Prostate gland (tissue), 2 donors: ENCODE results near the gene ZNF200.

Experiments used
- CTCF ChIP-seq, 4 experiments: fragments of 200-600 bp in 2 of 4; fragments of 450-650 bp in 2 of 4; sonication (generic) in 2 of 4; IDR thresholded peaks; 1 replicate in 3 of 4; 2 replicates in 1 of 4; pipeline ENCODE4 v1.5.1; 2016 to 2019; ENCODE audit warnings: antibody characterized with exemption in 4 of 4, mild to moderate bottlenecking in 2 of 4, moderate library complexity in 2 of 4
- POLR2A ChIP-seq: fragments of 450-650 bp; IDR thresholded peaks from one replicate; pipeline ENCODE4 v1.6.1; 2016; ENCODE audit warnings: antibody characterized with exemption, mild to moderate bottlenecking

- no peak for TF ChIP-seq CTCF (IDR thresholded peaks at IDR 0.05)
- TF ChIP-seq POLR2A = no peak
These were observed 19.2 kb downstream of the ZNF200 start for GRCh38 chr16:3215601-3216262.
